ENCODE results near the gene NLRP5.
A peak's percentile ranks its signal among the peaks of the same experiment; 100 is the strongest.

NLRP5 gene

GRCh38 chr19:56069642-56070041 lies 83.1 kb downstream of the NLRP5 start:
- TF ChIP-seq EZH2phosphoT487 (conservative IDR thresholded peaks at IDR 0.05; ENCODE audit: low read length) (no peak), CTCF (IDR thresholded peaks at IDR 0.05; ENCODE audit: insufficient read depth, low read length, poor library complexity, severe bottlenecking) (no peak)
- Histone ChIP-seq H3K4me2 (ENCODE audit: low read depth, low read length, poor library complexity, severe bottlenecking) (no peak overlapping the region), H2AFZ (ENCODE audit: low read depth, low read length, severe bottlenecking) (no peak overlapping the region)

DNA sequence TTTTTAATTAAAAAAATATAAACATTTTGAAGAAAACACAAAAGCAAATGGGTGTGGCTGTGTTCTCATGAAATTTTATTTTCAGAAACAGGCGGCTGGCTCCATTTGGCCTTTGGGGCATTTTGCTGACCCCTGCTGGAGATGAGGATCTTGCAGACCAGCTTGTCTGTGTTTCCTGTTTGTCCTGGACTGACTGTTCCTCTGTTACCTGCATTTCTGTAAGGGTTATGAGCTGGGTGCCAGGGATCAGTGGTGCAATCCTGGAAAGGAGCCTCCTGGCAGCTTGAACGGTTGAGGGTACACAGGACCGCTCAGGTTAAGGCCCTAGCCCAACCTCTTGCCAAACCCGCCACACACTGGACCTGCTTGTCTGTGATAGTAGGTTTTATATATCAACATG lies 84.6 kb downstream of the NLRP5 start:
- peak; percentile 14 for TF ChIP-seq CTCF (IDR thresholded peaks at IDR 0.05; ENCODE audit: insufficient read depth, low read length, poor library complexity, severe bottlenecking)
- TF ChIP-seq EZH2phosphoT487 (conservative IDR thresholded peaks at IDR 0.05; ENCODE audit: low read length) = no peak
- no peaks in the 10 kb centered on the region for H4K20me1 ChIP-seq (ENCODE audit: low read depth, low read length)
- H3K9ac ChIP-seq (ENCODE audit: low read length) = no peak overlapping the region
- H3F3A ChIP-seq (ENCODE audit: insufficient read depth) = no peaks in the 10 kb centered on the region
- H3K36me3 ChIP-seq (ENCODE audit: low read length) = no peaks in the 10 kb centered on the region
- H2AFZ ChIP-seq (ENCODE audit: low read depth, low read length, severe bottlenecking) = no peak overlapping the region
- H3K27me3 ChIP-seq (ENCODE audit: low read length) = no peaks in the 10 kb centered on the region
- no peaks in the 10 kb centered on the region for H3K79me2 ChIP-seq (ENCODE audit: insufficient read depth, low read length)
- H3K4me3 ChIP-seq (ENCODE audit: insufficient read depth, low read length, poor library complexity, severe bottlenecking) = no peak overlapping the region
- no peak overlapping the region for H3K27ac ChIP-seq (ENCODE audit: low read depth, low read length)
- H3K4me2 ChIP-seq (ENCODE audit: low read depth, low read length, poor library complexity, severe bottlenecking) = no peak overlapping the region
- no peaks in the 10 kb centered on the region for H3K9me2 ChIP-seq (replicated peaks; ENCODE audit: insufficient read depth, low read length)
- no peaks in the 10 kb centered on the region for H3K9me3 ChIP-seq (ENCODE audit: insufficient read depth, low read length)

More at GRCh38 chr19:56069642-56070041, 83.1 kb downstream of the NLRP5 start:
- H3K4me3 ChIP-seq (ENCODE audit: insufficient read depth, low read length, poor library complexity, severe bottlenecking) = no peak overlapping the region
- no peaks in the 10 kb centered on the region for H3K9me2 ChIP-seq (replicated peaks; ENCODE audit: insufficient read depth, low read length)
- H3K9ac ChIP-seq (ENCODE audit: low read length) = no peak overlapping the region
- no peaks in the 10 kb centered on the region for H3K27me3 ChIP-seq (ENCODE audit: low read length)
- no peaks in the 10 kb centered on the region for H3K79me2 ChIP-seq (ENCODE audit: insufficient read depth, low read length)
- no peaks in the 10 kb centered on the region for H3F3A ChIP-seq (ENCODE audit: insufficient read depth)
- no peaks in the 10 kb centered on the region for H4K20me1 ChIP-seq (ENCODE audit: low read depth, low read length)
- no peaks in the 10 kb centered on the region for H3K9me3 ChIP-seq (ENCODE audit: insufficient read depth, low read length)
- no peaks in the 10 kb centered on the region for H3K36me3 ChIP-seq (ENCODE audit: low read length)
- H3K27ac ChIP-seq (ENCODE audit: low read depth, low read length) = no peak overlapping the region

- no peaks in the 10 kb centered on the region for H3K27me3 ChIP-seq (ENCODE audit: low read length)
- H3K9ac ChIP-seq (ENCODE audit: low read length) = no peak overlapping the region
- TF ChIP-seq CTCF (IDR thresholded peaks at IDR 0.05; ENCODE audit: insufficient read depth, low read length, poor library complexity, severe bottlenecking) (peak; percentile 72), EZH2phosphoT487 (conservative IDR thresholded peaks at IDR 0.05; ENCODE audit: low read length) (no peak)
- H3K9me2 ChIP-seq (replicated peaks; ENCODE audit: insufficient read depth, low read length) = no peaks in the 10 kb centered on the region
- no peak overlapping the region for H3K4me2 ChIP-seq (ENCODE audit: low read depth, low read length, poor library complexity, severe bottlenecking)
- H3K9me3 ChIP-seq (ENCODE audit: insufficient read depth, low read length) = no peaks in the 10 kb centered on the region
- no peaks in the 10 kb centered on the region for H4K20me1 ChIP-seq (ENCODE audit: low read depth, low read length)
- H3K79me2 ChIP-seq (ENCODE audit: insufficient read depth, low read length) = no peaks in the 10 kb centered on the region
- no peak overlapping the region for H3K4me3 ChIP-seq (ENCODE audit: insufficient read depth, low read length, poor library complexity, severe bottlenecking)
- no peak overlapping the region for H3K27ac ChIP-seq (ENCODE audit: low read depth, low read length)
- H2AFZ ChIP-seq (ENCODE audit: low read depth, low read length, severe bottlenecking) = no peak overlapping the region
- no peaks in the 10 kb centered on the region for H3F3A ChIP-seq (ENCODE audit: insufficient read depth)
- no peaks in the 10 kb centered on the region for H3K36me3 ChIP-seq (ENCODE audit: low read length)
Measured at GRCh38 chr19:56076498-56076897, 89.9 kb downstream of the NLRP5 start.

All from SU-DHL-6 (cell line).